IMR-90 (cell line): Measurements from ENCODE around the gene COL2A1. TPM values are rescaled to one million over a fixed set of nuclear protein-coding genes. Genes with fewer than 3 reads are reported as not detected.

ENCODE experiments used
- ATAC-seq: fragments of 200-7000 bp; cut with Tn5 transposase; 2 replicates; pipeline ENCODE4 v1.9.1; 2020; ENCODE audit warnings: low read depth, mild to moderate bottlenecking, moderate library complexity
- BruUV-seq: library from RNA; stranded (reverse); fragments of 400-500 nt; replicated peaks from 2 replicates; lab custom pipeline; 2021; lab: Mats Ljungman, UMichigan
- CTCF ChIA-PET: fragments of 300-600 bp; formaldehyde crosslinking; extraction: SDS; loops from one replicate; lab custom pipeline; 2021; ENCODE audit warnings: antibody characterized with exemption; lab: Yijun Ruan, JAX
- POLR2A ChIA-PET: fragments of 300-600 bp; sonication (Branson Sonifier 250); formaldehyde crosslinking; loops from one replicate; lab custom pipeline; 2022; ENCODE audit warnings: antibody characterized with exemption; ENCODE audit not compliant: unreplicated experiment; lab: Charles Lee
- DNase-seq: peaks from one replicate; pipeline ENCODE4 v3.0.0; 2013
- H2AFZ ChIP-seq: replicated peaks from 2 replicates; pipeline ENCODE3; 2013; ENCODE audit warnings: low read length, mild to moderate bottlenecking; ENCODE audit not compliant: poor library complexity
- H2AK5ac ChIP-seq: 2 replicates; pipeline ENCODE4 v1.6.1; 2013; ENCODE audit warnings: low read depth, low read length, inconsistent platforms
- H2AK9ac ChIP-seq: replicated peaks from 2 replicates; pipeline ENCODE3; 2013; ENCODE audit warnings: mild to moderate bottlenecking, low read depth, low read length, moderate library complexity; ENCODE audit not compliant: poor library complexity
- H2BK120ac ChIP-seq: 2 replicates; pipeline ENCODE4 v1.6.1; 2013; ENCODE audit warnings: low read depth, low read length, inconsistent platforms
- H2BK15ac ChIP-seq: 3 replicates; pipeline ENCODE4 v1.6.1; 2013; ENCODE audit warnings: low read depth, low read length, inconsistent platforms
- H2BK20ac ChIP-seq: 2 replicates; pipeline ENCODE4 v1.6.1; 2013; ENCODE audit warnings: low read depth, mild to moderate bottlenecking, inconsistent platforms, low read length, moderate library complexity
- H2BK5ac ChIP-seq: 2 replicates; pipeline ENCODE4 v1.6.1; 2013; ENCODE audit warnings: mild to moderate bottlenecking, low read depth, low read length, inconsistent platforms; ENCODE audit not compliant: poor library complexity, severe bottlenecking
- H3K14ac ChIP-seq: replicated peaks from 2 replicates; pipeline ENCODE4 v1.6.1; 2013; ENCODE audit warnings: low read depth, low read length, inconsistent platforms
- H3K18ac ChIP-seq: 2 replicates; pipeline ENCODE4 v1.6.1; 2013; ENCODE audit warnings: low read depth, low read length, control low read depth
- H3K23ac ChIP-seq: 2 replicates; pipeline ENCODE4 v1.6.1; 2013; ENCODE audit warnings: low read depth, low read length, inconsistent platforms
- H3K27ac ChIP-seq: 2 replicates; pipeline ENCODE4 v1.5.1; 2013; ENCODE audit warnings: mild to moderate bottlenecking, control low read depth, low read length; ENCODE audit not compliant: insufficient read depth
- H3K27me3 ChIP-seq: 2 replicates; pipeline ENCODE4 v1.6.1; 2013; ENCODE audit warnings: low read length; ENCODE audit not compliant: control insufficient read depth, insufficient read depth
- H3K36me3 ChIP-seq: 2 replicates; pipeline ENCODE4 v1.6.1; 2013; ENCODE audit warnings: low read length, mixed read lengths; ENCODE audit not compliant: control insufficient read depth, insufficient read depth
- H3K4ac ChIP-seq: 2 replicates; pipeline ENCODE4 v1.6.1; 2013; ENCODE audit warnings: low read depth, low read length, inconsistent platforms
- H3K4me1 ChIP-seq: 2 replicates; pipeline ENCODE4 v1.6.1; 2013; ENCODE audit warnings: low read length, mixed read lengths; ENCODE audit not compliant: control insufficient read depth, insufficient read depth
- H3K4me2 ChIP-seq: 2 replicates; pipeline ENCODE4 v1.6.1; 2013; ENCODE audit warnings: low read depth, mild to moderate bottlenecking, control low read depth, low read length, moderate library complexity
- H3K4me3 ChIP-seq: 2 replicates; pipeline ENCODE4 v1.5.1; 2013; ENCODE audit warnings: low read depth, mild to moderate bottlenecking, control low read depth, low read length, moderate library complexity; ENCODE audit not compliant: insufficient read depth
- H3K56ac ChIP-seq: 2 replicates; pipeline ENCODE4 v1.6.1; 2013; ENCODE audit warnings: low read length, inconsistent platforms; ENCODE audit not compliant: insufficient read depth; ENCODE audit errors: extremely low read depth
- H3K79me1 ChIP-seq, 2 experiments: 2 replicates each; pipeline ENCODE4 v1.6.1; 2013; ENCODE audit warnings: low read length in 2 of 2, inconsistent platforms in 1 of 2, low read depth in 1 of 2
- H3K9ac ChIP-seq: 2 replicates; pipeline ENCODE4 v1.6.1; 2013; ENCODE audit warnings: low read depth, low read length, control low read depth
- H3K9me1 ChIP-seq: 2 replicates; pipeline ENCODE4 v1.6.1; 2013; ENCODE audit warnings: low read length, inconsistent platforms; ENCODE audit not compliant: insufficient read depth
- H3K9me3 ChIP-seq: 2 replicates; pipeline ENCODE4 v1.6.1; 2013; ENCODE audit warnings: low read length; ENCODE audit not compliant: control insufficient read depth, insufficient read depth
- H4K20me1 ChIP-seq: 2 replicates; pipeline ENCODE4 v1.6.1; 2013; ENCODE audit warnings: low read length, inconsistent platforms; ENCODE audit not compliant: insufficient read depth
- H4K5ac ChIP-seq: 2 replicates; pipeline ENCODE4 v1.6.1; 2013; ENCODE audit warnings: mild to moderate bottlenecking, low read depth, low read length, control low read depth
- H4K8ac ChIP-seq, 2 experiments: 2 replicates each; pipeline ENCODE4 v1.6.1; 2013; ENCODE audit warnings: low read depth in 2 of 2, low read length in 2 of 2, control low read depth in 1 of 2, inconsistent platforms in 1 of 2
- H4K91ac ChIP-seq: 2 replicates; pipeline ENCODE4 v1.6.1; 2013; ENCODE audit warnings: low read depth, low read length, inconsistent platforms; ENCODE audit not compliant: insufficient read depth
- BHLHE40 ChIP-seq: fragments of 150-350 bp; IDR thresholded peaks from 2 replicates; pipeline ENCODE4 v1.6.1; 2016; ENCODE audit warnings: mild to moderate bottlenecking, low read depth, low read length
- CEBPB ChIP-seq: IDR thresholded peaks from 2 replicates; pipeline ENCODE4 v1.6.1; 2012; ENCODE audit warnings: low read depth, low read length, improper control_type of control experiment
- CHD1 ChIP-seq: IDR thresholded peaks from 2 replicates; pipeline ENCODE4 v1.6.1; 2012; ENCODE audit warnings: low read depth, low read length, improper control_type of control experiment
- MAFK ChIP-seq: IDR thresholded peaks from 2 replicates; pipeline ENCODE4 v1.6.1; 2012; ENCODE audit warnings: low read depth, low read length, improper control_type of control experiment
- MAZ ChIP-seq: IDR thresholded peaks from 2 replicates; pipeline ENCODE4 v1.6.1; 2012; ENCODE audit warnings: low read depth, mild to moderate bottlenecking, low read length, improper control_type of control experiment, moderate library complexity, borderline replicate concordance
- MXI1 ChIP-seq: IDR thresholded peaks from 2 replicates; pipeline ENCODE4 v1.6.1; 2012; ENCODE audit warnings: low read depth, mild to moderate bottlenecking, low read length, moderate library complexity, borderline replicate concordance
- NFE2L2 ChIP-seq: fragments of 150-350 bp; IDR thresholded peaks from 2 replicates; pipeline ENCODE4 v1.6.1; 2016; ENCODE audit warnings: low read depth, mild to moderate bottlenecking, low read length
- POLR2A ChIP-seq: IDR thresholded peaks from 2 replicates; pipeline ENCODE4 v1.6.1; 2012; ENCODE audit warnings: mild to moderate bottlenecking, low read depth, low read length
- SMC3 ChIP-seq: fragments of 150-350 bp; IDR thresholded peaks from 2 replicates; pipeline ENCODE4 v1.6.1; 2016; ENCODE audit warnings: low read depth, mild to moderate bottlenecking, antibody characterized with exemption, low read length, moderate library complexity
- WGBS, 2 experiments: methylation state at CpG; one replicate each; pipeline versions ENCODE4 v1.1.5 to v1.1.7; 2013; ENCODE audit warnings: missing lambda C conversion rate in 2 of 2; ENCODE audit not compliant: insufficient read length in 1 of 2; ENCODE audit errors: extremely low coverage in 2 of 2; 5-methylcytosine and 5-hydroxymethylcytosine counted together
- dilution Hi-C: fragments of 300-500 bp; cut with HindIII; formaldehyde crosslinking; loops from one replicate; pipeline ENCODE4 v1.14.3; 2018; ENCODE audit warnings: low sequenced_read_pairs; ENCODE audit not compliant: unreplicated experiment
- in situ Hi-C: fragments of 300-500 bp; cut with MboI; formaldehyde crosslinking; loops from 3 replicates; pipeline ENCODE4 v1.14.3; 2019; ENCODE audit warnings: low sequenced_read_pairs, inconsistent platforms, mixed read lengths
- intact Hi-C: fragments of 100-400 bp; cut with micrococcal nuclease; formaldehyde crosslinking; loops from 2 replicates; pipeline ENCODE4 v1.10.0; 2022
- polyA plus RNA-seq, 3 experiments: library from polyadenylated mRNA; depleted of rRNA; stranded (reverse); fragments of >200 nt; gene quantifications; 2 replicates each; pipeline ENCODE4 v1.2.3, GENCODE V29; 2012; ENCODE audit warnings: low replicate concordance in 1 of 3
- total RNA-seq: library from RNA; depleted of rRNA; stranded (reverse); fragments of >200 nt; gene quantifications from 2 replicates; pipeline ENCODE4 v1.2.3, GENCODE V29; 2012
- TF ChIP-seq, protein P1 (sequence below): fragments of 150-350 bp; IDR thresholded peaks from 2 replicates; pipeline ENCODE4 v1.6.1; 2017; ENCODE audit warnings: mild to moderate bottlenecking, antibody characterized with exemption, low read length, low read depth

The COL2A1 gene
- total and polyA plus RNA-seq, 2 of the 4 experiments (the other 2 are of a cell fraction) = 0.05 TPM; not detected in 1

DNA sequence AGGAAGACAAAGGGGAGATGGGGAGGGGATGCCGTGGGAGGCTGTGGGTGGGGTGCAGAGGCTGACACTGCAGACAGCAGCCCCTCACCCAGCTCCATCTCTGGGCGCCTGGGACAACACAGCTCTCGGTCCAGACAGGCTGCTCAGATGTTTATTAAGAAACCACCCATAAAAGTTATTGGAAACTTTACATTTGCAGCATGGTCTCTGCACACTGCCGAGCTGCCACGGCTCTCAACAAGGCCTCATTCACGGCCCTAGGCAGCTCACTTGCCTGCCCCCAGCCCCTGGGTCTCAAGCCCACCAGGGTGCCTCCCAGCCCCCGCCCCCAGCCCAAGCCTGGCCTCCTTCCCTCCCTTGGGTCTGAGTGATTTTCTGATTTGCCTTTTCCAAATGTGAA is 21.0 kb upstream of the COL2A1 start:
- Histone ChIP-seq H2BK120ac (no peak overlapping the region), H2BK5ac (no peak overlapping the region), H3K56ac (no peak overlapping the region), H3K18ac (no peak overlapping the region), H3K79me1 (no peaks in the 10 kb centered on the region), H3K27ac (no peak overlapping the region), H2AFZ (no peak overlapping the region), H3K9me3 (no peaks in the 10 kb centered on the region), H3K14ac (no peak overlapping the region), H3K27me3 (peaks cover 61% of the 10 kb centered on the region), H3K4me2 (no peak overlapping the region), H2BK20ac (no peak overlapping the region), H3K4me3 (no peak overlapping the region), H4K5ac (no peak overlapping the region), H3K9me1 (no peaks in the 10 kb centered on the region), H3K4ac (no peak overlapping the region), H2BK15ac (no peak overlapping the region), H3K9ac (no peak overlapping the region), H4K8ac (no peak overlapping the region), H4K20me1 (no peaks in the 10 kb centered on the region), H3K36me3 (no peaks in the 10 kb centered on the region), H3K23ac (no peak overlapping the region), H2AK5ac (no peak overlapping the region), H2AK9ac (no peak overlapping the region), H4K91ac (no peak overlapping the region), H3K4me1 (peaks cover 4% of the 10 kb centered on the region; the same call in 1 of the 2 replicates)
- ATAC-seq (no peak), DNase-seq (no peak)
- intact Hi-C loops (no loop called here), dilution Hi-C loops (no loop called here), in situ Hi-C loops (no loop called here)
- TF ChIP-seq MXI1 = no peak
- no peak for TF ChIP-seq CHD1
- TF ChIP-seq SMC3 = no peak
- no peak for TF ChIP-seq BHLHE40
- TF ChIP-seq, protein P1, sequence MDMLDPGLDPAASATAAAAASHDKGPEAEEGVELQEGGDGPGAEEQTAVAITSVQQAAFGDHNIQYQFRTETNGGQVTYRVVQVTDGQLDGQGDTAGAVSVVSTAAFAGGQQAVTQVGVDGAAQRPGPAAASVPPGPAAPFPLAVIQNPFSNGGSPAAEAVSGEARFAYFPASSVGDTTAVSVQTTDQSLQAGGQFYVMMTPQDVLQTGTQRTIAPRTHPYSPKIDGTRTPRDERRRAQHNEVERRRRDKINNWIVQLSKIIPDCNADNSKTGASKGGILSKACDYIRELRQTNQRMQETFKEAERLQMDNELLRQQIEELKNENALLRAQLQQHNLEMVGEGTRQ = no peak
- no peak for TF ChIP-seq MAZ
- TF ChIP-seq CEBPB = no peak
- no peak for TF ChIP-seq POLR2A
- TF ChIP-seq NFE2L2 = no peak
- TF ChIP-seq MAFK = no peak
- no TSS peak for BruUV-seq
- ChIA-PET CTCF (no interaction called here), POLR2A (no interaction called here)
- no CpG with 5 or more reads among the region's 7 CpGs for WGBS, 2 experiments
